GM19023 (cell line): ENCODE results near the gene ENAH.

Source experiments
- ATAC-seq: cut with Tn5 transposase; IDR thresholded peaks from one replicate; pipeline ENCODE4 v1.9.1; 2021; ENCODE audit warnings: mild to moderate bottlenecking, moderate library complexity; ENCODE audit not compliant: unreplicated experiment

Gene ENAH

GRCh38 chr1:225573216-225573615, 79.7 kb downstream of the ENAH start:
- no peak for ATAC-seq

GRCh38 chr1:225572422-225572821, 80.5 kb downstream of the ENAH start:
- ATAC-seq, result no peak

GRCh38 chr1:225567789-225568188, 85.1 kb downstream of the ENAH start:
- no peak for ATAC-seq

- ATAC-seq, result no peak
Observed at GRCh38 chr1:225565847-225566246, 87.1 kb downstream of the ENAH start.

- ATAC-seq, result no peak
Observed at GRCh38 chr1:225561675-225562074, 91.2 kb downstream of the ENAH start.

- no peak for ATAC-seq
Observed at GRCh38 chr1:225559902-225560301, 93.0 kb downstream of the ENAH start.

- no peak for ATAC-seq
Observed at GRCh38 chr1:225559326-225559725, 93.6 kb downstream of the ENAH start.

- no peak for ATAC-seq
Observed at GRCh38 chr1:225556694-225557093, 96.2 kb downstream of the ENAH start.

GRCh38 chr1:225555821-225556220, 97.1 kb downstream of the ENAH start:
- no peak for ATAC-seq

- no peak for ATAC-seq
Observed at GRCh38 chr1:225554216-225554812, 98.6 kb downstream of the ENAH start.

GRCh38 chr1:225549821-225550220, 103.1 kb downstream of the ENAH start:
- ATAC-seq, result no peak

- ATAC-seq, result no peak
Observed at GRCh38 chr1:225548140-225548857, 104.6 kb downstream of the ENAH start.

- no peak for ATAC-seq
Observed at GRCh38 chr1:225545649-225546048, 107.3 kb downstream of the ENAH start.

- ATAC-seq, result no peak
Observed at GRCh38 chr1:225544924-225545323, 108.0 kb downstream of the ENAH start.

GRCh38 chr1:225544263-225544662, 108.7 kb downstream of the ENAH start:
- no peak for ATAC-seq

- ATAC-seq, result no peak
Observed at GRCh38 chr1:225543350-225543749, 109.6 kb downstream of the ENAH start.

- no peak for ATAC-seq
Observed at GRCh38 chr1:225541383-225541782, 111.5 kb downstream of the ENAH start.

- no peak for ATAC-seq
Observed at GRCh38 chr1:225539575-225539974, 113.3 kb downstream of the ENAH start.

GRCh38 chr1:225539069-225539468, 113.9 kb downstream of the ENAH start:
- no peak for ATAC-seq

GRCh38 chr1:225537554-225538251, 115.2 kb downstream of the ENAH start:
- ATAC-seq, result no peak

- ATAC-seq, result no peak
Observed at GRCh38 chr1:225535280-225535679, 117.6 kb downstream of the ENAH start.

- no peak for ATAC-seq
Observed at GRCh38 chr1:225534772-225535171, 118.2 kb downstream of the ENAH start.
